ENCODE results near the gene EPG5.
"Not testable (repeated sequence)": the region's sequence is repeated elsewhere in the genome, so short reads cannot be mapped to it uniquely, and the experiment has no call there.

Gene EPG5

GRCh38 chr18:45825258-45826044 is 141.7 kb downstream of the EPG5 start, which contains the start of gene SIGLEC15:
Gene SIGLEC15, plus strand, starts transcription at chr18:45825675. Its CDS starts 54 bp downstream, at chr18:45825729.
- no peak for TF ChIP-seq Cebpa-rat (IDR thresholded peaks at IDR 0.05)
- Histone ChIP-seq H3K27ac (peak within 1 kb of the TSS; percentile 59), H3K4me2 (peak within 1 kb of the TSS; percentile 84)

DNA sequence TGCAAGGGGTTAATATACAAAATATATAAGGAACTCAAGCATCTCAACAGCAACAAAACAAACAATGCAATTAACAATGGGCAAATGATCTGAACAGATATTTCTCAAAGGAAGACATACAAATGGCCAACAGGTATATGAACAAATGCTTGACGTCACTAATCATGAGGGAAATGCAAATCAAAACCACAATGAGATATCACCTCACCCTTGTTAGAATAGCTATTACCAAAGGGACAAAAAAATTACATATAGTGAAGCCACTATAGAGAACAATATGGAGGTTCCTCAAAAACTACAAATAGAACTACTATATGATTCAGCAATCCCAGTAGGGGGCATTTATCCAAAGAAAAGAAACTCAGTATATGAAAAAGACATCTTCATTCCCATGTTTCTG is 145.4 kb downstream of the EPG5 start:
- no peak overlapping the region for H3K9ac ChIP-seq
- no peaks in the 10 kb centered on the region for H3K36me3 ChIP-seq
- no peaks in the 10 kb centered on the region for H4K20me1 ChIP-seq
- H3K27ac ChIP-seq = no peak overlapping the region
- no peak for TF ChIP-seq Cebpa-rat (IDR thresholded peaks at IDR 0.05)
- peaks cover 34% of the 10 kb centered on the region for H3K4me1 ChIP-seq
- H3K9me3 ChIP-seq = peaks cover 21% of the 10 kb centered on the region
- H3K27me3 ChIP-seq = no peaks in the 10 kb centered on the region
- no peak overlapping the region for H3K4me3 ChIP-seq
- H3K4me2 ChIP-seq = no peak overlapping the region

More at GRCh38 chr18:45825258-45826044, 141.7 kb downstream of the EPG5 start, which contains the start of gene SIGLEC15:
- Histone ChIP-seq H4K20me1 (no peaks in the 10 kb centered on the region), H3K36me3 (no peaks in the 10 kb centered on the region), H3K9me3 (peaks cover 17% of the 10 kb centered on the region), H3K4me3 (no peak within 1 kb of the TSS), H3K4me1 (peaks cover 71% of the 10 kb centered on the region), H3K27me3 (no peaks in the 10 kb centered on the region), H3K9ac (no peak within 1 kb of the TSS)

DNA sequence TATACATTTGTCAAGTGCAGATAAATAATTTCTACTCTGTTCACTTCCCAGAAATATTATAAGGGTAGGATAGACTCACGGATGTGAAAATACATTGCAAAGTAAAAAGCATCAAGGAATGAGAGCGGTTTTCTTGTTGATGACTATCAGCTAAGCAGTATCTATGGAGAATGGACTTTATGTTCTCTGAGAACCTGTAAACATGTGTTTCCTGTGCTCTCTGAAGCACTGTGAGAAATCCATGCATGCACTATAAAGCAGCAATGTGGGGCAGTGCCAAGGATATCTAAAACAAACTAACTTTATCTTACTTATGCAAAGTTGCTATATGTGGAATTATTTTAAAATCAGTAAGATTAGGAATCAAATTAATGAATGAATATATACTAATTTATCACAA is 146.1 kb downstream of the EPG5 start:
- no peaks in the 10 kb centered on the region for H4K20me1 ChIP-seq
- H3K27me3 ChIP-seq = no peaks in the 10 kb centered on the region
- H3K9ac ChIP-seq = no peak overlapping the region
- no peak overlapping the region for H3K4me3 ChIP-seq
- H3K4me2 ChIP-seq = no peak overlapping the region
- H3K4me1 ChIP-seq = peaks cover 27% of the 10 kb centered on the region
- H3K27ac ChIP-seq = no peak overlapping the region
- TF ChIP-seq Cebpa-rat (IDR thresholded peaks at IDR 0.05) = no peak
- no peaks in the 10 kb centered on the region for H3K36me3 ChIP-seq
- H3K9me3 ChIP-seq = peaks cover 21% of the 10 kb centered on the region

GRCh38 chr18:45820106-45820745 is 146.9 kb downstream of the EPG5 start:
- no peaks in the 10 kb centered on the region for H3K27me3 ChIP-seq
- TF ChIP-seq Cebpa-rat (IDR thresholded peaks at IDR 0.05) = no peak
- H4K20me1 ChIP-seq = no peaks in the 10 kb centered on the region
- H3K36me3 ChIP-seq = no peaks in the 10 kb centered on the region
- H3K9me3 ChIP-seq = peaks cover 21% of the 10 kb centered on the region
- H3K4me2 ChIP-seq = no peak overlapping the region
- no peak overlapping the region for H3K4me3 ChIP-seq
- H3K9ac ChIP-seq = no peak overlapping the region
- H3K27ac ChIP-seq = no peak overlapping the region
- H3K4me1 ChIP-seq = peaks cover 19% of the 10 kb centered on the region

DNA sequence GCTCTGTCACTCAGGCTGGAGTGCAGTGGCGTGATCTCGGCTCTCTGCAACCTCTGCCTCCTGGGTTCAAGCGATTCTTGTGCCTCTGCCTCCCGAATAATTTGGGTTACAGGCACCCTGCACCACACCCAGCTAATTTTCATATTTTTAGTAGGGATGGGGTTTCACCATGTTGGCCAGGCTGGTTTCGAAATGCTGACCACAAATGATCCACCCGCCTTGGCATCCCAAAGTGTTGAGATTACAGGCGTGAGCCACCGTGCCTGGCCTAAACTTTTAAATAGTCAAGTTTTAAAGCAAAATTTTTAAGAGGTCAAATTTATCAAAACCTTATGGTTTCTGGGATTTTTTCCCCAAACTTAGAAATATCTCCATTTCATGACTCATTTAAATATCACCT is 148.4 kb downstream of the EPG5 start:
- peaks cover 21% of the 10 kb centered on the region for H3K9me3 ChIP-seq
- H3K27ac ChIP-seq, H3K4me1 ChIP-seq, H3K9ac ChIP-seq, H3K4me3 ChIP-seq, H4K20me1 ChIP-seq, H3K27me3 ChIP-seq, H3K36me3 ChIP-seq, H3K4me2 ChIP-seq: not testable (repeated sequence)

GRCh38 chr18:45817543-45817942 is 149.6 kb downstream of the EPG5 start:
- TF ChIP-seq Cebpa-rat (IDR thresholded peaks at IDR 0.05) = no peak
- Histone ChIP-seq H3K36me3 (no peaks in the 10 kb centered on the region), H3K9me3 (peaks cover 8% of the 10 kb centered on the region), H3K4me2 (no peak overlapping the region), H3K4me3 (no peak overlapping the region), H3K9ac (no peak overlapping the region), H3K27ac (no peak overlapping the region), H4K20me1 (no peaks in the 10 kb centered on the region), H3K4me1 (no peaks in the 10 kb centered on the region), H3K27me3 (no peaks in the 10 kb centered on the region)

DNA sequence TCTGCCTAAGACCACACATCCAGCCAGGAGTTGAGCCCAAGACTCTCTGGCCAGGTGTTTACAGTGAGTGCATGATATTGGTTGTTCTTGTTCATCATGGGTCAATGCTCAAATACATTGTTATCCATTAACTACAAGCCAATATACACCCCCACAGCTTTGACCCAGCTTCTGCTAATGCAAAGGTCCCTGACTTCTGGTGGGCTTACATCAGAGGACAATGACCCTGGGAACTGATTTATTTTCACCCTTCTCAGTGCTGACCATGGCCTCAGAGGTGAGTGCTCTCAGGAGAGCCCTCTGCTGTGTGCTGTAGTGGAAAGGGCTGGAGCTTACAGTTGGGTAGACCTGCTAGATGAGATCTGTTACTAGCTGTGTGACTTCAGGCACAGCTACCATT is 152.4 kb downstream of the EPG5 start:
- not testable (repeated sequence) for H3K9ac ChIP-seq, H3K9me3 ChIP-seq, H3K4me1 ChIP-seq, H3K36me3 ChIP-seq, H3K4me2 ChIP-seq, H3K4me3 ChIP-seq, H4K20me1 ChIP-seq, H3K27ac ChIP-seq, H3K27me3 ChIP-seq

GRCh38 chr18:45807144-45807543 is 160.0 kb downstream of the EPG5 start:
- H3K36me3 ChIP-seq, H3K9ac ChIP-seq, H4K20me1 ChIP-seq, H3K27me3 ChIP-seq, H3K4me3 ChIP-seq: not testable (repeated sequence)
- 0 out of 2 replicates have a peak overlapping the region, but pooled peaks have one; percentile 23 for H3K27ac ChIP-seq
- H3K9me3 ChIP-seq = peaks cover 52% of the 10 kb centered on the region
- H3K4me2 ChIP-seq = peak overlapping the region; percentile 13
- H3K4me1 ChIP-seq = peaks cover 13% of the 10 kb centered on the region

DNA sequence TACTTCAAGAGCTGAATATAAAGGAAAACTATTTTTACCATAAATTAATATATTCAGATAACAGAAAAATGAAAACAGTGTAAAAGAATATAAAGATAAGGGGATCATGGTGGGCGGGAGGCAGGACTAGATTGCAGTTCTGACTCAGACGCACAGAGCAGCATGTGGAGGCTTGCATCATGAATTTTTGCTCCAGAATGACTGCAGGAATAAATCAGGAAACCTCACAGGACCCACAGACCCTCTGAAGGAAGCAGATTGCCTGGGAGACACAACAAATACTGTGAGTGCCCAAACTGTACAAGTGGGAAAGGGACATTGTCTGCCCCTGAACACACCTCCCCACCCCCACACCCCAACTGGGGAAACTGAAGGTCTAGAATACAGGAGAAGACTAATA is 160.9 kb downstream of the EPG5 start:
- 0 out of 2 replicates have a peak overlapping the region, but pooled peaks have one; percentile 23 for H3K27ac ChIP-seq
- peaks cover 61% of the 10 kb centered on the region for H3K9me3 ChIP-seq
- no peak overlapping the region for H3K9ac ChIP-seq
- H3K27me3 ChIP-seq = no peaks in the 10 kb centered on the region
- TF ChIP-seq Cebpa-rat (IDR thresholded peaks at IDR 0.05) = no peak
- H3K4me2 ChIP-seq = peak overlapping the region; percentile 13; the same call in 1 of the 2 replicates
- H3K36me3 ChIP-seq = no peaks in the 10 kb centered on the region
- no peaks in the 10 kb centered on the region for H4K20me1 ChIP-seq
- H3K4me1 ChIP-seq = peaks cover 22% of the 10 kb centered on the region
- no peak overlapping the region for H3K4me3 ChIP-seq

- no peak overlapping the region for H3K4me3 ChIP-seq
- no peak overlapping the region for H3K9ac ChIP-seq
- H3K4me1 ChIP-seq = peaks cover 23% of the 10 kb centered on the region
- no peaks in the 10 kb centered on the region for H3K36me3 ChIP-seq
- no peak for TF ChIP-seq Cebpa-rat (IDR thresholded peaks at IDR 0.05)
- no peak overlapping the region for H3K4me2 ChIP-seq
- no peaks in the 10 kb centered on the region for H4K20me1 ChIP-seq
- no peak overlapping the region for H3K27ac ChIP-seq
- H3K27me3 ChIP-seq = no peaks in the 10 kb centered on the region
- peaks cover 68% of the 10 kb centered on the region for H3K9me3 ChIP-seq
Measured at GRCh38 chr18:45805551-45805950, 161.6 kb downstream of the EPG5 start.

Data from BLaER1 (cell line).